ENCODE data around the gene RUBCNL. TPM values are rescaled to one million over a fixed set of nuclear protein-coding genes. Genes with fewer than 3 reads are reported as not detected.

The RUBCNL gene
- total RNA-seq, 3 donors from 2014 or later (not counting 1 experiment from before 2014, with no cell fraction given): 1.6 to 2.3 (median 2.1) TPM

- H3K27me3 Mint-ChIP-seq (ENCODE audit: low read depth in 2 of 2): peaks cover 0 to 6% of the 10 kb centered on the region in 2 donors
- TF ChIP-seq, protein P1, sequence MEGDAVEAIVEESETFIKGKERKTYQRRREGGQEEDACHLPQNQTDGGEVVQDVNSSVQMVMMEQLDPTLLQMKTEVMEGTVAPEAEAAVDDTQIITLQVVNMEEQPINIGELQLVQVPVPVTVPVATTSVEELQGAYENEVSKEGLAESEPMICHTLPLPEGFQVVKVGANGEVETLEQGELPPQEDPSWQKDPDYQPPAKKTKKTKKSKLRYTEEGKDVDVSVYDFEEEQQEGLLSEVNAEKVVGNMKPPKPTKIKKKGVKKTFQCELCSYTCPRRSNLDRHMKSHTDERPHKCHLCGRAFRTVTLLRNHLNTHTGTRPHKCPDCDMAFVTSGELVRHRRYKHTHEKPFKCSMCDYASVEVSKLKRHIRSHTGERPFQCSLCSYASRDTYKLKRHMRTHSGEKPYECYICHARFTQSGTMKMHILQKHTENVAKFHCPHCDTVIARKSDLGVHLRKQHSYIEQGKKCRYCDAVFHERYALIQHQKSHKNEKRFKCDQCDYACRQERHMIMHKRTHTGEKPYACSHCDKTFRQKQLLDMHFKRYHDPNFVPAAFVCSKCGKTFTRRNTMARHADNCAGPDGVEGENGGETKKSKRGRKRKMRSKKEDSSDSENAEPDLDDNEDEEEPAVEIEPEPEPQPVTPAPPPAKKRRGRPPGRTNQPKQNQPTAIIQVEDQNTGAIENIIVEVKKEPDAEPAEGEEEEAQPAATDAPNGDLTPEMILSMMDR (IDR thresholded peaks at IDR 0.05): no peak
- 36% methylated on average over 9 of the region's 10 CpGs for WGBS (ENCODE audit: insufficient coverage)
- Histone ChIP-seq H3K27me3 (ENCODE audit: control insufficient read depth, insufficient read depth, low read length) (no peaks in the 10 kb centered on the region), H3K4me3 (ENCODE audit: low read length) (no peak overlapping the region), H3K36me3 (ENCODE audit: control insufficient read depth, insufficient read depth, low read length) (no peaks in the 10 kb centered on the region), H3K27ac (ENCODE audit: low read length) (no peak overlapping the region), H3K9me3 (ENCODE audit: control insufficient read depth, insufficient read depth, low read length) (peaks cover 4% of the 10 kb centered on the region), H3K4me1 (ENCODE audit: control insufficient read depth, insufficient read depth, low read length) (peaks cover 17% of the 10 kb centered on the region)
- no peak overlapping the region for H3K27ac Mint-ChIP-seq
- DNase-seq (no peak), ATAC-seq (no peak)
- no peak overlapping the region for H3K4me3 Mint-ChIP-seq
- intact Hi-C loops (cut with micrococcal nuclease): no loop called here
- H3K4me1 Mint-ChIP-seq: peaks cover 8 to 9% of the 10 kb centered on the region in 2 donors
- H3K9me3 Mint-ChIP-seq: peaks cover 2 to 3% of the 10 kb centered on the region in 2 donors
- H3K36me3 Mint-ChIP-seq: no peaks in the 10 kb centered on the region
Measured at GRCh38 chr13:46339035-46339666, 47.9 kb downstream of the RUBCNL start.

GRCh38 chr13:46337700-46338099 is 49.4 kb downstream of the RUBCNL start:
- Histone ChIP-seq H3K27ac (ENCODE audit: low read length) (no peak overlapping the region), H3K4me1 (ENCODE audit: control insufficient read depth, insufficient read depth, low read length) (peaks cover 17% of the 10 kb centered on the region), H3K36me3 (ENCODE audit: control insufficient read depth, insufficient read depth, low read length) (no peaks in the 10 kb centered on the region), H3K9me3 (ENCODE audit: control insufficient read depth, insufficient read depth, low read length) (peaks cover 4% of the 10 kb centered on the region), H3K27me3 (ENCODE audit: control insufficient read depth, insufficient read depth, low read length) (no peaks in the 10 kb centered on the region), H3K4me3 (ENCODE audit: low read length) (no peak overlapping the region)
- Mint-ChIP-seq H3K4me3 (no peak overlapping the region), H3K4me1 (peaks cover 15 to 17% of the 10 kb centered on the region in 2 donors), H3K36me3 (no peaks in the 10 kb centered on the region), H3K27ac (no peak overlapping the region), H3K9me3 (peaks cover 2 to 3% of the 10 kb centered on the region in 2 donors), H3K27me3 (ENCODE audit: low read depth in 2 of 2) (peaks cover 0 to 6% of the 10 kb centered on the region in 2 donors)
- ATAC-seq (no peak), DNase-seq (no peak)
- 92% methylated on average over 3 of the region's 3 CpGs for WGBS (ENCODE audit: insufficient coverage)
- TF ChIP-seq, protein P1 (IDR thresholded peaks at IDR 0.05): no peak
- intact Hi-C loops (cut with micrococcal nuclease): no loop called here

- Histone ChIP-seq H3K36me3 (ENCODE audit: control insufficient read depth, insufficient read depth, low read length) (no peaks in the 10 kb centered on the region), H3K4me1 (ENCODE audit: control insufficient read depth, insufficient read depth, low read length) (peaks cover 13% of the 10 kb centered on the region), H3K27me3 (ENCODE audit: control insufficient read depth, insufficient read depth, low read length) (no peaks in the 10 kb centered on the region), H3K27ac (ENCODE audit: low read length) (no peak overlapping the region), H3K4me3 (ENCODE audit: low read length) (no peak overlapping the region), H3K9me3 (ENCODE audit: control insufficient read depth, insufficient read depth, low read length) (peaks cover 4% of the 10 kb centered on the region)
- no peaks in the 10 kb centered on the region for H3K36me3 Mint-ChIP-seq
- H3K4me3 Mint-ChIP-seq: no peak overlapping the region
- DNase-seq (no peak), ATAC-seq (no peak)
- no peak overlapping the region for H3K27ac Mint-ChIP-seq
- H3K4me1 Mint-ChIP-seq: peaks cover 19 to 20% of the 10 kb centered on the region in 2 donors
- intact Hi-C loops (cut with micrococcal nuclease): no loop called here
- TF ChIP-seq, protein P1 (IDR thresholded peaks at IDR 0.05): no peak
- peaks cover 2 to 3% of the 10 kb centered on the region in 2 donors for H3K9me3 Mint-ChIP-seq
- WGBS (ENCODE audit: insufficient coverage): 70% methylated on average over 10 of the region's 10 CpGs
- peaks cover 0 to 6% of the 10 kb centered on the region in 2 donors for H3K27me3 Mint-ChIP-seq (ENCODE audit: low read depth in 2 of 2)
Measured at GRCh38 chr13:46334035-46334822, 52.8 kb downstream of the RUBCNL start.

Data from natural killer cell (primary cell).